GM20000 (cell line): ENCODE data around the gene EFCAB5.
"Not testable (repeated sequence)": the region's sequence is repeated elsewhere in the genome, so short reads cannot be mapped to it uniquely, and the experiment has no call there.

Experiments
- DNase-seq: peaks from one replicate; pipeline ENCODE4 v3.0.0; 2012; ENCODE audit warnings: low spot score
- TF ChIP-seq, protein P1 (sequence below): IDR thresholded peaks from 2 replicates; pipeline ENCODE4 v1.5.1; 2012; ENCODE audit warnings: mild to moderate bottlenecking, control low read depth; ENCODE audit errors: extremely low read depth, missing control alignments

Gene EFCAB5

GRCh38 chr17:30133197-30133596, 191.8 kb downstream of the EFCAB5 start:
- DNase-seq: no peak
- TF ChIP-seq, protein P1, sequence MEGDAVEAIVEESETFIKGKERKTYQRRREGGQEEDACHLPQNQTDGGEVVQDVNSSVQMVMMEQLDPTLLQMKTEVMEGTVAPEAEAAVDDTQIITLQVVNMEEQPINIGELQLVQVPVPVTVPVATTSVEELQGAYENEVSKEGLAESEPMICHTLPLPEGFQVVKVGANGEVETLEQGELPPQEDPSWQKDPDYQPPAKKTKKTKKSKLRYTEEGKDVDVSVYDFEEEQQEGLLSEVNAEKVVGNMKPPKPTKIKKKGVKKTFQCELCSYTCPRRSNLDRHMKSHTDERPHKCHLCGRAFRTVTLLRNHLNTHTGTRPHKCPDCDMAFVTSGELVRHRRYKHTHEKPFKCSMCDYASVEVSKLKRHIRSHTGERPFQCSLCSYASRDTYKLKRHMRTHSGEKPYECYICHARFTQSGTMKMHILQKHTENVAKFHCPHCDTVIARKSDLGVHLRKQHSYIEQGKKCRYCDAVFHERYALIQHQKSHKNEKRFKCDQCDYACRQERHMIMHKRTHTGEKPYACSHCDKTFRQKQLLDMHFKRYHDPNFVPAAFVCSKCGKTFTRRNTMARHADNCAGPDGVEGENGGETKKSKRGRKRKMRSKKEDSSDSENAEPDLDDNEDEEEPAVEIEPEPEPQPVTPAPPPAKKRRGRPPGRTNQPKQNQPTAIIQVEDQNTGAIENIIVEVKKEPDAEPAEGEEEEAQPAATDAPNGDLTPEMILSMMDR: no peak

- TF ChIP-seq, protein P1: no peak
- no peak for DNase-seq
Measured at GRCh38 chr17:30134551-30134950, 193.1 kb downstream of the EFCAB5 start.

- TF ChIP-seq, protein P1: no peak
- DNase-seq: no peak
Measured at GRCh38 chr17:30137158-30137557, 195.7 kb downstream of the EFCAB5 start.

DNA sequence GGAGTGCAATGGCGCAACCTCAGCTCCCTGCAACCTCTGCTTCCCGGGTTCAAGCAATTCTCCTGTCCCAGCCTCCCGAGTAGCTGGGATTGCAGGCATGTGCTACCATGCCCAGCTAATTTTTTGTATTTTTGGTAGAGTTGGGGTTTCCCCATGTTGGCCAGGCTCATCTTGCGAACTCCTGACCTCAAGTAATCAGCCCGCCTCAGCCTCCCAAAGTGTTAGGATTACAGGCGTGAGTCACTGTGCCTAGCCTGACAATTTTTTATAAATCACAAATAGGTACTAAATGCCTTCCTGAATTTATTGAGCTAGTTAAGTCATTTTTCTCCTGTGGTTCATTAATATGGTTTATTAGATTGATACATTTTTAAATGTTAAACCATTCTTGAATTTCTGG, 206.4 kb downstream of the EFCAB5 start:
- DNase-seq: not testable (repeated sequence)

- no peak for DNase-seq
- TF ChIP-seq, protein P1: no peak
Measured at GRCh38 chr17:30148376-30148775, 206.9 kb downstream of the EFCAB5 start.

- DNase-seq: no peak
- TF ChIP-seq, protein P1: no peak
Measured at GRCh38 chr17:30151471-30151870, 210.0 kb downstream of the EFCAB5 start.

- no peak for DNase-seq
- TF ChIP-seq, protein P1: no peak
Measured at GRCh38 chr17:30153463-30153862, 212.0 kb downstream of the EFCAB5 start.

DNA sequence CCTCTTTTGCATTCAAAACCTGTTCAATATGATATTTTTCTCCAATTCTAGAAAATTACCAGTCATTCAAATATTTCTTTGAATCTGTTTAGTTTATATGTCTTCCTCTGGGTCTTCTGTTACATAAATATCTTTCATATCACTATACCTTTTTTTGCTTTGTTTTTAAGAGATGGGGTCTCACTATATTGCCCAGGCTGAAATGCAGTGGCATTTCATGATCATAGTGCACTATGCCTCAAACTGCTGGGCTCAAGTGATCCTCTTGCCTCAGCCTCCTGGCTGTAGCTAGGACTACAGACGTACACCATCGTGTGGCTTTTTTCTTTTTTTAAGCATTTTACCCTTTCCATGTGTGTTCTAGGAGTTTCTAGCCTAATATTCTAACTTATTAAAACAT, 214.0 kb downstream of the EFCAB5 start:
- DNase-seq: no peak
- TF ChIP-seq, protein P1: no peak
